Activated CD4-positive, alpha-beta T cell treated with anti-CD3 and anti-CD28 coated beads, Interleukin-2, Interleukin-4, amounts not matched to agents 100 ng/mL and 50 ng/mL, durations not matched to agents 16 hours and 8 hours (primary cell): Measurements from ENCODE around the gene MTA1.

ENCODE experiments used
- DNase-seq: peaks from one replicate; pipeline ENCODE4 v3.0.0-alpha.2; 2020; ENCODE audit warnings: low spot score

MTA1 gene

GRCh38 chr14:105476831-105477659 lies 57.4 kb downstream of the MTA1 start:
- DNase-seq: no peak

DNA sequence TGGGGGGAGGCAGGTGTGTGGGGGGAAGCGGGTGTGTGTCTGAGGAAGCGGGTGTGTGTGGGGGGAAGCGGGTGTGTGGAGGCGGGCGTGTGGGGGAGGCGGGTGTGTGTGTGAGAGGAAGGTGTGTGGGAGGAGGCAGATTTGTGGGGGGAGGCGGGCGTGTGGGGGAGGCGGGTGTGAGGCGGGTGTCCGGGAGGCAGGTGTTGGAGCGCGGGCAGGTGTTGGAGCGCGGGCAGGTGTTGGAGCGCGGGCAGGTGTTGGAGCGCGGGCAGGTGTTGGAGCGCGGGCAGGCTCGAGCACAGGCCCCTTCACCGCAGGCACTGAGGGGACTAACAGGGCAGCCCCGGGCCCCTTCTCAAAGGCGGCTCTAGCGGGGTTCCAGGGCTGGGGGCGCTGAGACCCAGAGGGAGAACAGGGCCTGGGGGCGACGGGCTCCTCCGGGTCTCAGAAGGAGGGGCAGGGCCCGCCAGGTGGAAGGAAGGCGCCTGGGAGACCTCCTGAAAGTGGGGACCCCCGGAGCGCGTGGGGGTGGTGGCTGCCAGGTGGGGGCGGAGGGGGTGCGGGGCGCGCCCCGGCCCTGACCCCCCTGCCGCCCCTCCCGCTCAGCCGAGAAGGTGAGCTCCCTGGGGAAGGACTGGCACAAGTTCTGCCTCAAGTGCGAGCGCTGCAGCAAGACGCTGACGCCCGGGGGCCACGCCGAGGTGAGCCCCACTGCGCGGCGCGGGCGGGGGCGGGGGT lies 58.2 kb downstream of the MTA1 start:
- DNase-seq: no peak

DNA sequence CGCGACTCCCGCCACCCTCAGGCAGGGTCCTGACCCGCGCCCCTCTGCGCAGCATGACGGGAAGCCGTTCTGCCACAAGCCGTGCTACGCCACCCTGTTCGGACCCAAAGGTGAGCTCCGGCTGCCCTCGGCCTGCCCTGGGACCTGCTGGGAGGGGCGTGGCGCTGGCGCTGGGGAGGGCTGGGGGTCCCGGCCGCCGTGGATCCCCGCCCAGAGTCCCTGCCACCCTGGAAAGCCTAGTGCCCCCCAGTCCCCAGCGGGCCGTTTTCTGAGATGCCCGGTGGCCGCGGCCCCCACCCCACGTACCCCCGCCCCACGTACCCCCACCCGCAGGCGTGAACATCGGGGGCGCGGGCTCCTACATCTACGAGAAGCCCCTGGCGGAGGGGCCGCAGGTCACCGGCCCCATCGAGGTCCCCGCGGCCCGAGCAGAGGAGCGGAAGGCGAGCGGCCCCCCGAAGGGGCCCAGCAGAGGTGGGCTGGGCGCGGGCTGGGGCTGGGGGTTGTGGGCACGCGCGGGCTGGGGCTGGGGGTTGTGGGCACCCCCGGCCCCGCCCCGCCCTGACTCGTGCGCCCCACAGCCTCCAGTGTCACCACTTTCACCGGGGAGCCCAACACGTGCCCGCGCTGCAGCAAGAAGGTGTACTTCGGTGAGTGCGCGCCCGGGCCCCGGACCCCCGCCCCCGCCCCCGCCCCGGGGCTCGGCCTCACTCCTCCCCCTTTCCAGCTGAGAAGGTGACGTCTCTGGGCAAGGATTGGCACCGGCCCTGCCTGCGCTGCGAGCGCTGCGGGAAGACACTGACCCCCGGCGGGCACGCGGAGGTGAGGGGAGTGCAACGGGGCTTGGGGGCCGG lies 59.0 kb downstream of the MTA1 start:
- no peak for DNase-seq

DNA sequence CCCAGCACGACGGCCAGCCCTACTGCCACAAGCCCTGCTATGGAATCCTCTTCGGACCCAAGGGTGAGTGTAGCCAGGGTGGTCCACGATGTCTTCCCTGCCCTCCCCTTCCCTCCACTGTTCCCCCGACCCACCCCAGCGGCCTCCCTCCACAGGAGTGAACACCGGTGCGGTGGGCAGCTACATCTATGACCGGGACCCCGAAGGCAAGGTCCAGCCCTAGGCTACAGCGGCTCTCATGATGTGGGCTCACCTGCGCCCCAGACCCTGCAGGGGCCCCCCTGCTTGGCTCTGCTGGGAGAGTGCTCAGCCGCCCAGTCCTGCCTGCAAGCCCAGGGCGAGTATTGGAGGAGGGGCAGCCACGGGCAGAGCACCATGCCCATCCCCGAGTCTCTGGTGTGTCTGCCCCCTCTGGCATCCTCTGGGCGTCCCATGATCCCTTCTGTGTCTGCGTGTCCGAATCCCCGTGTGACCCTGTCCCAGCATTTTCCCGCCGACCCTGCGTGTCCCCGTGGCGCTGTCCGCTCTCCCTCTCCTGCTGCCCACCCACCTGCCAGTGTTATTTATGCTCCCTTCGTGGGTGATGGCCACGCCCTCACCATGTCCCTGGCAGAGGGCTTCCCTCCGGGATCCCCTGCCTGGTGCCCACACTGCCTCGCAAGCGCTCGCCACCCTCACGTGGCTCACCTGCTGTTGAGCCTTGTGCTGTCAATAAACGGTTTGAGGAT lies 60.0 kb downstream of the MTA1 start:
- DNase-seq: no peak

DNA sequence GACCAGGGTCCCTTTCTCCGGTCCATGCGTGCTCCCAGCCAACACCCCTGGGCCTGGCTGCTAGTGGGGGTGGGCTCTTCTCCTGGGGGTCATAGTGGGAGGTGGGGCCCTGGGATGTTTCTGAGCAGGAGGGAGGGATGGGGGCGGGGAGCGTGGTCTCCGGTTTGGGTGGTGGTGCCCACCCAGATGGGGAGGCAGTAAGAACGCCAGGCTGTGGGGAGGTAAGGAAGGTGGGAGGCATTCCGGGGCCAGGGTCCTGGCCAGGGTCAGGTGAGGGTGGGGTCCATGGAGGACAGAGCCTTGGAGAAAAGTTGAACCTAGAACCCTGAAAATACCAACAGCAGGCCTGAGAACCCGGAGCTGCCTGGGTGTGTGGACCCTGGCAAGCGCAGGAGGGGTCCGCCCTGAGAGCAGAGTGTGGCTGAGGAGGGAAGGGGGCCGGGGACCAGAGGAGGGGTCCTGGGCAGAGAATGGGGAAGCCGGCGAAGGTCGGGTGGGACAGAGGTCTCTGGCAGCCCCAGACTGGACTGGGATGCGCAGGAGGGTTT lies 60.6 kb downstream of the MTA1 start:
- DNase-seq: no peak

GRCh38 chr14:105480807-105481801 lies 61.5 kb downstream of the MTA1 start:
- peak; percentile 91 for DNase-seq

DNA sequence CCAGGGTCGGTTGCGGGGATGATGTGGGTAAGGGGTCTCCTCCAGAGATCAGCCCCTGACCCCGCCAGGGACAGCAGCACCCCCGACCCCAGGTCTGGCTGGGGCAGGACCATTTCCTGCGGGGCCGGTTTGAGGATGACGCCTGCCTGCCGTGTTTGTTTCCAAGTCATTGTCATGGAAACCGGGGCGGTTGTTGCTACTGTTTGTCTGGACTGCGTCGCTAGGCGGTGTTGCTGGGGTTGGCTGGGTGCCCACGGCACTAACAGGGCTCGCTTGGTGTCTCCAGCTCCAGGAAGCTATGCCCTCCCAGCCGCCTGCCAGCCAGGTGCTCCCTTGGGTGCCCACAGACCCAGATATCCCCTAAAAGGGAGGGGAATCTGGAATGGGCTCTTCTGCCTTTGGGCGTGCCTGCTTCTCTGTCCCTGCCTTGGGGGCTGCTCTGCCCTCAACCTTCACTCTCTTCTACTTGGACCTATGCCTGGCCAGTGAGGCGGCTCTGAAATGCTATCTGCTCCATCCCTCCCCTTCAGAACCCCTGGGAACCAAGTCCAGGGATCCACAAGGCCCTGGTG lies 62.3 kb downstream of the MTA1 start:
- DNase-seq: peak; percentile 96

GRCh38 chr14:105482486-105483110 lies 63.0 kb downstream of the MTA1 start:
- no peak for DNase-seq

DNA sequence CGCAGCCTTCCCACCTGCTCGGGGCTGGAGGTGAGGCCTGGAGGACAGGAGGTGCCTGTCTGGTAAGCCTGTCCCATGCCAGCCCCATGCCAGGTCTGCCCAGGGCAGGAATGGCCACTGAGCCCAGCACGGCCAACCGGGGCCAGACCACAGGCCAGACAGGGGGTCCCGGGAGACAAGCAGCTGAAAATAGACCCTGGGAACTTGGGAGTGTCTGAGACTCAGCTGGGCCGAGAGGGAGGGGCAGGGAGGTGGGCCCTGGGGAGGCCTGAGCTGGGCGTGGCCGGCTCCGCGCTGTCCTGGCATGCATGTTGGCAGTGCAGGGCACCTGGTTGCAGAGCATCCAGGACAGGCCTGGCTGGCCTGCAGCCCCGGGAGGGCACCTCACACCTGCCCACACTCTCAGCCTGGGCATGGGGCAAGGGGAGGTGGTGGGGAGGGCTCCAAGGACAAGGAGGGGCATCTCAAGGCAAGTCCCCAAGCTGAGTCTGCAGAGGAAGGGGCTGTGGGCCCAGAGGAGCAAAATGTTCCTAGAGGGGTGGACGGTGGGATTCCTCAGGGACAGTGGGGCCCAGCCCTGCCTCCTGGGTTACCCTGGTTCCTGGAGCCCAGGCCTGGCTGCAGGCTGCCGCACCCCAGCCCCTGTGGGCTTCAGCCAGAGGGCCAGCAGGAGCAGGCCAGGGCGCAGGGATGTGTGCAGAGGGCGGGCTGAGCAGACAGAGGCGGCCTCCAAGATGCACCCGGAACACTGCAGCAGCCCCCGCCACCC lies 63.9 kb downstream of the MTA1 start:
- no peak for DNase-seq

DNA sequence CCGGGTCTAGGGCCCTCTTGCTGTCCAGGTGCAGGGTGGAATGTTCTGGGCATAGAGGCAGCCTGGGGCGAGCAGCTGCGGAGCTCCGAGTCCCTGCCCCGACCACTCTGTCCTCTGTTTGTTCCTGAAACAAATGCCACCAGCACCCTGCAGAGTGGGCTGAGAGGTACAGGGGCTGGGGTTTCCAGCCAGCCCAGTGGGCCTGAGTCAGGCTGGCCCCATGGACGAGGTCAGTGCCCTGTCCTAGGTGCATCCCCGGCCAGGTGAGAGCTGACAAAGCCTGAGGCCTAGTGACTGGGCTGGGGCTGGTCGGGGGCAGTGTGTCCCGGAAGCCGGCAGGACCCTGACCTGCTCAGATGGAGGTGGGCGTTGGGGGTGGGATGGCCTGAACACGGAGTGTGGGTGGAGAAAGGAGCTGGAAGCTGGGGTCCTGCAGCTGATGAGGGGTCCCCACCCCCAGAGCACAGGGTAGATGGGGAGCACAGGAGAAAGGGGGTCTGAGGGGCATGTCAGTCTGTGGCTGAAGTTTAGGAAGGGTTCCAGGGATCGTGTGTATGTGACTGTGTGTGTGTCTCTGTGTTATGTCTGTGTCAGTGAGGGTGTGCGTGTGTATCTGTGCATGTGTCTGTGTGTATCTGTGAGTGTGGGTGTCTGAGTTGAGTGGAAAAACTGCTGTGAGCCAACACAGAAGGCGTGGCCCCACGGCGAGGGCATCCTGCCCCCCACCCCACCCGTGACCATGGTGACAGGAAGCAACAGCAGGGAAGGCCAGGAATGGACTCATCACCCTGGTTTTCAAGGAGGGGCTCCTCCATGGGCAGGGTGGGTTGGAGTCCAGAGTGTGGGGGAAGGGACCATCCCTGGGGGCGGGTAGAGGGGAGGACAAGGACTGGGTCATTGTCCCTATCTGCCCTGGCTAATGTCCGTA lies 64.7 kb downstream of the MTA1 start:
- no peak for DNase-seq

DNA sequence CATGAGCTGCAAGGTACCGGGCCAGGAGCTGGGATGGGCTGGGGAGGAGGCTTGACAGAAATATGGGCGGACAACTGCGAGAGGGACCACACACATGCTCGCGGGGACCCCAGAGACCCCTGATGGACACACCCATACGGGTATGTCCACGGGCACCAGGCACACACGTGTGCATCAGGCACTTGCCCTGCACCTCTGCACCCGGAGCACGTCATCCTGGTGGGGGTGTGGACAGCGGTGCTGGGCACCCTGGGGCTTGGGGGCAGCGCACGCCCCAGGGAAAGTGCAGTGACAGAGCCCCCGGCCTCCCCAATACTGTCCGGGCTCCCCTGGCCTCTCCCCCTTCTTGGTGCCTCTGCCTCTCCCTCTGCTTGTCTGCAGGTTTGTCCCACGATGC lies 65.4 kb downstream of the MTA1 start:
- DNase-seq: no peak

GRCh38 chr14:105485739-105486162 lies 66.1 kb downstream of the MTA1 start:
- peak; percentile 47 for DNase-seq

DNA sequence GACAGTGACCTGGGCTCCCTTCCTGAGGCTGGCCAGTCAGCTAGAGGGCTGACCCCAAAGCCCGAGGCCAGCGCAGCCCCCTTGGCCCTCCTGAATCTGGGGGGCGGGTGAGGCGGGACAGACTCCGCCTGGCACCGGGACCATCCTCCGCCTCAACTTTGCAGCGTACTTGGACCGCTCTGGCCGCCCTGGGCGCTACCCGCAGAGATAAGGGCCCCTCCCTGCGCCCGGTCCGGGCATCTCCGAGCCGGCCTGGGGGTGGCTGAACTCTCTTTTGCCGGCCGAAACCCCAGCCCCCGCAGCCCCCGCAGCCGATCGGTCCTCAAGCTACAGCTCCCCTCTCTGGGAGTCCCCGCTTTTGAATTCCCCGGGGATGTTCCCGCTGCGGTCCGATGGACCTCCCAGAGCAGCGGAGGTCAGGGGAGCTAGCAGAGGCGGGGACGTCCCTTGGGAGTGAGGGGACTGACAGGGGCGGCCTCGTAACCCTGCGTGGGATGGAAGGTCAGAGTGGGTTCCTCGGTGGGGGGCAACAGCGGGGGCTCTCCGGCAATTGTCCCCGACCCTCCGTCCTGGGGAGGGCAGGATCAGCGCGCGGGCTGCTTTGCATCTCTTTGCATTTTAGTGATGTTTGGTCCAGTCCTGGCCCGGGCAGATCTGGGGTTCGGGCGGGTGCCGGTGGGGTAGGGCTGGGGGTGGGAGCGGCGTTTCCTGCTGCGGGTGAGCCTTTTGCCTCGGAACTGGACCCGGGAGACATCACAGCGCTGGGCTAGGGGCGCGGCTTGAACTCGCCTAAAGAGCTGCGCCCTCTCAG lies 66.7 kb downstream of the MTA1 start, which contains the start of gene CRIP1:
Gene CRIP1, plus strand, starts transcription at position 724 of the 811 bp plus-strand sequence. CDS start 374 bp downstream, outside the sequence.
- no peak for DNase-seq

- peak; percentile 63 for DNase-seq
Measured at GRCh38 chr14:105486974-105487448, 67.4 kb downstream of the MTA1 start.

DNA sequence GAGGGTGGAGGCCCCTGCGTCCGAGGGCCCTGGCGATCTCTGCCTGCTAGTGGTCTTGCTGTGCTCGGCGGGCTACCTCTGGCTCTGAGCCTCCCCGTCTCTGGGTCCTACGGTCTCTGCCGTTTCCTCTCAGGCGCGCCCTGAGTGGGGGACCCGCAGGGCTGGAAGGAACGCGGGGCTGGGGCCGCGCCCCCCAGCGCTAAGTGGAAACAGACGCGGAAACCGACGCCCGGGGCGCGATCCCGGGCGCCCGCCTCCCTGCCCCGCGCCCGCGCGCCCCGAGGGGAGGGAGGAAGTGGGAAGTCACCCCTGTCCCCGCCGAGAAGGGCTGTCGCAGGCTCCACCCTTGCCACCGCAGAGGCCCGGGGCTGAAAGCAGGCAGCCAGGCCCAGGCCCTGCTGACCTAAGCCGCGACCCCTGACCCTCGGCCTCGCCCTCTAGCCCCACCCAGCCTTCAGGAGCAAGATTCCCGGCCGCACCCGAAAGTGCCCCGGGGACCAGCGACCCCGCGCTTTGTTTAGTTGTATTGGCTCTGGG lies 67.9 kb downstream of the MTA1 start:
- peak; percentile 63 for DNase-seq
